Measurements from ENCODE around the gene TBC1D1.

- no peak for TF ChIP-seq CTCF (IDR thresholded peaks at IDR 0.05)
- no peak for TF ChIP-seq POLR2A (IDR thresholded peaks at IDR 0.05)
Observed at GRCh38 chr4:38009949-38010348, 119.1 kb downstream of the TBC1D1 start.
